Motor neuron (in vitro differentiated cells): Measurements from ENCODE around the gene AFAP1. TPM values are rescaled to one million over a fixed set of nuclear protein-coding genes. Genes with fewer than 3 reads are reported as not detected.

Source experiments
- ATAC-seq, 8 experiments: fragments of 200-7000 bp; cut with Tn5 transposase; replicated peaks in 6 of 8; 2 replicates each; pipeline ENCODE4 v1.8.0; 2021; ENCODE audit warnings: mild to moderate bottlenecking in 8 of 8, moderate library complexity in 8 of 8
- H3K27ac ChIP-seq, 2 donors: fragments of 250-450 bp; sonication (Bioruptor Pico); 2 replicates each; pipeline ENCODE4 v1.9.0; 2021; ENCODE audit warnings: antibody characterized with exemption in 2 of 2, mild to moderate bottlenecking in 2 of 2, moderate library complexity in 1 of 2
- H3K4me1 ChIP-seq, 2 donors: fragments of 250-450 bp; sonication (Bioruptor Pico); replicated peaks in 1 of 2; 2 replicates each; pipeline ENCODE4 v1.6.1; 2021; ENCODE audit warnings: antibody characterized with exemption in 2 of 2, mild to moderate bottlenecking in 2 of 2, moderate library complexity in 1 of 2
- H3K4me3 ChIP-seq, 5 donors: fragments of 250-450 bp; sonication (Bioruptor Pico); 2 replicates each; pipeline ENCODE4 v1.9.0; 2021; ENCODE audit warnings: antibody characterized with exemption in 5 of 5, mild to moderate bottlenecking in 5 of 5, moderate library complexity in 4 of 5
- WGBS, 10 experiments: fragments of 450-650 bp; shearing (Covaris generic); methylation state at CpG; one replicate each; pipeline ENCODE4 v1.0.0; 2022; 5-methylcytosine and 5-hydroxymethylcytosine counted together
- in situ Hi-C, 9 experiments: fragments of 400-800 bp; cut with MboI; loops; one replicate each; pipeline ENCODE4 v1.15.0; 2021; ENCODE audit warnings: low sequenced_read_pairs in 9 of 9, low pct_unique_long_range_greater_than_20kb in 2 of 9; ENCODE audit not compliant: unreplicated experiment in 9 of 9
- total RNA-seq, 8 experiments: library from RNA; unstranded; fragments of 300-600 nt; gene quantifications; 2 replicates each; pipeline versions ENCODE4 v1.2.3 to v1.2.4, GENCODE V29; 2022

The AFAP1 gene
- total RNA-seq, 8 experiments from 2014 or later, result 25.1 to 209 (median 41.4) TPM

- in situ Hi-C loops, result no loop called here
- WGBS, 10 experiments, result 0 to 100% (median 86%) methylated on average over 2 to 17 of the region's 23 CpGs; no CpG with 5 or more reads in 2 of the 10 experiments
These were observed 25.4 kb upstream of the AFAP1 start for GRCh38 chr4:7964890-7965662.

GRCh38 chr4:7964459-7964858 is 24.8 kb upstream of the AFAP1 start:
- ATAC-seq, result no peak
- Histone ChIP-seq H3K27ac (no peak overlapping the region), H3K4me3 (no peak overlapping the region), H3K4me1 (peaks cover 21 to 39% of the 10 kb centered on the region in 2 donors)
- 70 to 100% (median 88%) methylated on average over 1 to 4 of the region's 5 CpGs; no CpG with 5 or more reads in 1 of the 10 experiments for WGBS, 10 experiments
- in situ Hi-C loops, result no loop called here

More at GRCh38 chr4:7964890-7965662, 25.4 kb upstream of the AFAP1 start:
- peak in 1 of 8 experiments; percentile 4 for ATAC-seq
- Histone ChIP-seq H3K27ac (no peak overlapping the region), H3K4me1 (peaks cover 22 to 44% of the 10 kb centered on the region in 2 donors), H3K4me3 (no peak overlapping the region)

GRCh38 chr4:7963691-7964090 is 24.0 kb upstream of the AFAP1 start:
- H3K4me1 ChIP-seq, result peaks cover 25 to 41% of the 10 kb centered on the region in 2 donors
- H3K4me3 ChIP-seq, result no peak overlapping the region
- no peak for ATAC-seq
- WGBS, 10 experiments, result 90 to 100% (median 94%) methylated on average over 2 to 11 of the region's 12 CpGs; no CpG with 5 or more reads in 4 of the 10 experiments
- in situ Hi-C loops, result no loop called here
- no peak overlapping the region for H3K27ac ChIP-seq

- Histone ChIP-seq H3K27ac (no peak overlapping the region), H3K4me1 (peaks cover 23 to 37% of the 10 kb centered on the region in 2 donors), H3K4me3 (no peak overlapping the region)
- WGBS, 10 experiments, result 80 to 100% (median 90%) methylated on average over 1 to 8 of the region's 17 CpGs; no CpG with 5 or more reads in 6 of the 10 experiments
- in situ Hi-C loops, result no loop called here
- ATAC-seq, result no peak
These were observed 23.2 kb upstream of the AFAP1 start for GRCh38 chr4:7962609-7963508.

GRCh38 chr4:7960790-7961655 is 21.4 kb upstream of the AFAP1 start:
- in situ Hi-C loops, result no loop called here
- H3K4me1 ChIP-seq, result peaks cover 23 to 33% of the 10 kb centered on the region in 2 donors
- peak; percentile 72 to 87 (median 86) for ATAC-seq
- no peak overlapping the region for H3K4me3 ChIP-seq
- peak overlapping the region; percentile 19 to 69 for H3K27ac ChIP-seq
- WGBS, 10 experiments, result 17 to 100% (median 33%) methylated on average over 1 to 19 of the region's 19 CpGs; no CpG with 5 or more reads in 1 of the 10 experiments

GRCh38 chr4:7960017-7960789 is 20.5 kb upstream of the AFAP1 start:
- H3K27ac ChIP-seq, result peak overlapping the region in 1 of 2 donors; percentile 7
- 0 to 100% (median 86%) methylated on average over 1 to 3 of the region's 11 CpGs; no CpG with 5 or more reads in 3 of the 10 experiments for WGBS, 10 experiments
- peak; percentile 26 to 78 (median 58) for ATAC-seq
- H3K4me3 ChIP-seq, result no peak overlapping the region
- in situ Hi-C loops, result no loop called here
- H3K4me1 ChIP-seq, result peaks cover 23 to 33% of the 10 kb centered on the region in 2 donors

GRCh38 chr4:7959078-7959477 is 19.4 kb upstream of the AFAP1 start:
- H3K4me1 ChIP-seq, result peaks cover 23 to 33% of the 10 kb centered on the region in 2 donors
- H3K27ac ChIP-seq, result no peak overlapping the region
- no peak overlapping the region for H3K4me3 ChIP-seq
- no peak for ATAC-seq
- in situ Hi-C loops, result no loop called here
- WGBS, 10 experiments, result 75 to 100% (median 95%) methylated on average over 1 to 5 of the region's 7 CpGs; no CpG with 5 or more reads in 4 of the 10 experiments

- 32 to 89% (median 80%) methylated on average over 1 to 11 of the region's 11 CpGs for WGBS, 10 experiments
- peak in 1 of 8 experiments; percentile 18 for ATAC-seq
These were observed 17.4 kb upstream of the AFAP1 start for GRCh38 chr4:7956934-7957656.

GRCh38 chr4:7956270-7956808 is 16.7 kb upstream of the AFAP1 start:
- H3K27ac ChIP-seq, result no peak overlapping the region
- WGBS, 10 experiments, result 85 to 100% (median 90%) methylated on average over 1 to 8 of the region's 8 CpGs; no CpG with 5 or more reads in 4 of the 10 experiments
- peak in 2 of 8 experiments; percentile 8 to 42 for ATAC-seq
- no peak overlapping the region for H3K4me3 ChIP-seq
- H3K4me1 ChIP-seq, result peaks cover 19 to 21% of the 10 kb centered on the region in 2 donors
- in situ Hi-C loops, result no loop called here

More at GRCh38 chr4:7956934-7957656, 17.4 kb upstream of the AFAP1 start:
- Histone ChIP-seq H3K27ac (no peak overlapping the region), H3K4me3 (no peak overlapping the region), H3K4me1 (peaks cover 23 to 24% of the 10 kb centered on the region in 2 donors)
- in situ Hi-C loops, result no loop called here

- 64 to 100% (median 84%) methylated on average over 1 to 4 of the region's 4 CpGs; no CpG with 5 or more reads in 4 of the 10 experiments for WGBS, 10 experiments
- H3K4me3 ChIP-seq, result no peak overlapping the region
- peaks cover 10 to 11% of the 10 kb centered on the region in 2 donors for H3K4me1 ChIP-seq
- in situ Hi-C loops, result no loop called here
- H3K27ac ChIP-seq, result no peak overlapping the region
- ATAC-seq, result no peak
These were observed 15.7 kb upstream of the AFAP1 start for GRCh38 chr4:7955393-7955792.

GRCh38 chr4:7952615-7953014 is 13.0 kb upstream of the AFAP1 start:
- WGBS, 10 experiments, result 45 to 100% (median 93%) methylated on average over 2 to 8 of the region's 9 CpGs; no CpG with 5 or more reads in 2 of the 10 experiments
- in situ Hi-C loops, result no loop called here
- Histone ChIP-seq H3K27ac (no peak overlapping the region), H3K4me3 (no peak overlapping the region), H3K4me1 (no peaks in the 10 kb centered on the region)
- no peak for ATAC-seq
